HG03432 (cell line): ENCODE data around the gene QRICH1.

Experiments
- ATAC-seq: cut with Tn5 transposase; IDR thresholded peaks from one replicate; pipeline ENCODE4 v1.9.1; 2021; ENCODE audit warnings: mild to moderate bottlenecking, moderate library complexity; ENCODE audit not compliant: unreplicated experiment

The QRICH1 gene

GRCh38 chr3:49093853-49094767 lies at the start of gene QRICH1:
Gene QRICH1, minus strand, starts transcription at chr3:49094071. Its CDS starts 17,054 bp downstream, at chr3:49077017.
- peak; percentile 83 for ATAC-seq

- ATAC-seq, result no peak
Observed at GRCh38 chr3:49140080-49140479, 46.2 kb upstream of the QRICH1 start.

- ATAC-seq, result no peak
Observed at GRCh38 chr3:49135499-49135898, 41.6 kb upstream of the QRICH1 start.

- no peak for ATAC-seq
Observed at GRCh38 chr3:49134471-49135265, 40.8 kb upstream of the QRICH1 start.

- no peak for ATAC-seq
Observed at GRCh38 chr3:49133226-49133951, 39.5 kb upstream of the QRICH1 start.

- ATAC-seq, result no peak
Observed at GRCh38 chr3:49132437-49133225, 38.8 kb upstream of the QRICH1 start, which contains the start of gene LAMB2. Gene LAMB2, minus strand, starts transcription at chr3:49133050. Its CDS starts 183 bp downstream, at chr3:49132867.

GRCh38 chr3:49132073-49132436 lies 38.2 kb upstream of the QRICH1 start:
- ATAC-seq, result no peak

GRCh38 chr3:49131576-49131975 lies 37.7 kb upstream of the QRICH1 start:
- ATAC-seq, result no peak

- no peak for ATAC-seq
Observed at GRCh38 chr3:49131040-49131439, 37.2 kb upstream of the QRICH1 start.

GRCh38 chr3:49124991-49125670 lies 31.3 kb upstream of the QRICH1 start:
- ATAC-seq, result no peak

GRCh38 chr3:49124203-49124602 lies 30.3 kb upstream of the QRICH1 start:
- no peak for ATAC-seq

- ATAC-seq, result no peak
Observed at GRCh38 chr3:49123687-49124086, 29.8 kb upstream of the QRICH1 start.

GRCh38 chr3:49122886-49123545 lies 29.1 kb upstream of the QRICH1 start:
- no peak for ATAC-seq

- ATAC-seq, result no peak
Observed at GRCh38 chr3:49122451-49122850, 28.6 kb upstream of the QRICH1 start.

- no peak for ATAC-seq
Observed at GRCh38 chr3:49122022-49122421, 28.2 kb upstream of the QRICH1 start.

- ATAC-seq, result no peak
Observed at GRCh38 chr3:49121132-49121736, 27.4 kb upstream of the QRICH1 start.

GRCh38 chr3:49120438-49121131 lies 26.7 kb upstream of the QRICH1 start, which contains the start of gene USP19:
Gene USP19, minus strand, starts transcription at chr3:49120823. Its CDS starts 1,678 bp downstream, at chr3:49119145.
- peak; percentile 91 for ATAC-seq

- peak; percentile 9 for ATAC-seq
Observed at GRCh38 chr3:49120096-49120437, 26.2 kb upstream of the QRICH1 start.
